ENCODE results near the gene SNED1.
A peak's percentile ranks its signal among the peaks of the same experiment; 100 is the strongest.

Gene SNED1

GRCh38 chr2:241007111-241007510 lies 8.7 kb downstream of the SNED1 start:
- DNase-seq, result no peak

GRCh38 chr2:241007880-241008710 lies 9.7 kb downstream of the SNED1 start:
- DNase-seq, result no peak

GRCh38 chr2:241008711-241009121 lies 10.3 kb downstream of the SNED1 start:
- no peak for DNase-seq

- no peak for DNase-seq
Measured at GRCh38 chr2:241009191-241009590, 10.8 kb downstream of the SNED1 start.

GRCh38 chr2:241009601-241010530 lies 11.4 kb downstream of the SNED1 start:
- DNase-seq, result peak; percentile 67

- no peak for DNase-seq
Measured at GRCh38 chr2:241010531-241011295, 12.3 kb downstream of the SNED1 start.

GRCh38 chr2:241011296-241011600 lies 12.8 kb downstream of the SNED1 start:
- DNase-seq, result no peak

GRCh38 chr2:241011751-241012510 lies 13.5 kb downstream of the SNED1 start:
- DNase-seq, result peak; percentile 31

GRCh38 chr2:241014224-241014623 lies 15.8 kb downstream of the SNED1 start:
- DNase-seq, result no peak

- DNase-seq, result no peak
Measured at GRCh38 chr2:241014764-241015163, 16.3 kb downstream of the SNED1 start.

GRCh38 chr2:241015439-241015838 lies 17.0 kb downstream of the SNED1 start:
- DNase-seq, result no peak

GRCh38 chr2:241017228-241017940 lies 19.0 kb downstream of the SNED1 start:
- no peak for DNase-seq

- no peak for DNase-seq
Measured at GRCh38 chr2:241018051-241018891, 19.9 kb downstream of the SNED1 start.

GRCh38 chr2:241019441-241020139 lies 21.2 kb downstream of the SNED1 start:
- no peak for DNase-seq

GRCh38 chr2:241020201-241020600 lies 21.8 kb downstream of the SNED1 start:
- no peak for DNase-seq

- DNase-seq, result no peak
Measured at GRCh38 chr2:241020629-241021190, 22.3 kb downstream of the SNED1 start.

- no peak for DNase-seq
Measured at GRCh38 chr2:241025639-241026038, 27.2 kb downstream of the SNED1 start.

GRCh38 chr2:241029599-241030332 lies 31.3 kb downstream of the SNED1 start:
- DNase-seq, result no peak

GRCh38 chr2:241030333-241030680 lies 31.9 kb downstream of the SNED1 start:
- no peak for DNase-seq

Measured in CD4-positive, alpha-beta T cell treated with Interleukin-6 for 4 hours (primary cell).